Measurements from ENCODE around the gene NANOS3. TPM values are rescaled to one million over a fixed set of nuclear protein-coding genes. Genes with fewer than 3 reads are reported as not detected.
A peak's percentile ranks its signal among the peaks of the same experiment; 100 is the strongest.

NANOS3 gene
- total RNA-seq, 1 donor from 2014 or later, result not detected

DNA sequence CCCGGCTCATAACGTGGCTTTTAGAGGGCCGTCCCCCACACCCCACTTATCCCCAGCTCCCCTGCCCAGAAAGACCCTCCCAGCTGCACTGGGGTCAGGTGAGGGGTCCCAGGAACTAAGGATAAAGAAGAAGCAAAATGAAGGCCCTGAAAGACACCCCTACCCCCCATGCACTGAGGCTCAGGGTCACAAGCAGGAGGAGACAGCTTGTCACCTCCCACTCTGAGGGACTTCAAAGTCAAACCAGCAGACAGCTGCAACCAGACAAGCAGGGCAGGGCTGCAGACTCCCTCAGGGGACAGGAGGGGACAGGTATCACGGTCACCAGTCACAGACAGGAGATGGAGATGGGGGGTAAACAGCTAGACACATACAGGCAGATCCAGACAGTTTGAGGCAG, 6.1 kb upstream of the NANOS3 start:
- no peak overlapping the region for H3K27ac ChIP-seq
- H3K9me3 Mint-ChIP-seq, result no peaks in the 10 kb centered on the region
- TF ChIP-seq CTCF (IDR thresholded peaks at IDR 0.05) (no peak), EZH2phosphoT487 (IDR thresholded peaks at IDR 0.05) (peak; percentile 32)
- H3K4me3 Mint-ChIP-seq, result peak overlapping the region; percentile 2
- no peaks in the 10 kb centered on the region for H3K36me3 ChIP-seq
- peaks cover 2% of the 10 kb centered on the region for H3K36me3 Mint-ChIP-seq
- H3K4me1 Mint-ChIP-seq, result peaks cover 22% of the 10 kb centered on the region
- no peaks in the 10 kb centered on the region for H3K4me1 ChIP-seq
- no peak for DNase-seq (ENCODE audit: low spot score)
- no peaks in the 10 kb centered on the region for H3K9me3 ChIP-seq (ENCODE audit: low read depth)
- peaks cover 23% of the 10 kb centered on the region for H3K27me3 Mint-ChIP-seq (ENCODE audit: insufficient read depth, low read depth)
- peaks cover 20% of the 10 kb centered on the region for H3F3A ChIP-seq (ENCODE audit: low read depth)
- no peak overlapping the region for H3K4me3 ChIP-seq
- no peak overlapping the region for H3K9ac ChIP-seq
- H3K4me2 ChIP-seq, result no peak overlapping the region
- H2AFZ ChIP-seq (replicated peaks), result no peak overlapping the region
- H3K79me2 ChIP-seq (ENCODE audit: low read depth), result no peaks in the 10 kb centered on the region
- H3K27me3 ChIP-seq, result peaks cover 100% of the 10 kb centered on the region
- H3K27ac Mint-ChIP-seq, result no peak overlapping the region
- H4K20me1 ChIP-seq (ENCODE audit: low read depth), result peaks cover 3% of the 10 kb centered on the region

GRCh38 chr19:13872339-13872694, 4.6 kb upstream of the NANOS3 start:
- Histone ChIP-seq H3K4me1 (peaks cover 7% of the 10 kb centered on the region), H3K4me3 (peak overlapping the region; percentile 38), H3K9me3 (ENCODE audit: low read depth) (no peaks in the 10 kb centered on the region), H4K20me1 (ENCODE audit: low read depth) (peaks cover 3% of the 10 kb centered on the region), H3K27me3 (peaks cover 100% of the 10 kb centered on the region), H3F3A (ENCODE audit: low read depth) (peaks cover 20% of the 10 kb centered on the region), H2AFZ (replicated peaks) (no peak overlapping the region), H3K79me2 (ENCODE audit: low read depth) (no peaks in the 10 kb centered on the region), H3K36me3 (no peaks in the 10 kb centered on the region), H3K9ac (no peak overlapping the region), H3K4me2 (peak overlapping the region; percentile 70), H3K27ac (no peak overlapping the region)
- no peak for DNase-seq (ENCODE audit: low spot score)
- Mint-ChIP-seq H3K9me3 (no peaks in the 10 kb centered on the region), H3K27ac (no peak overlapping the region), H3K4me3 (peak overlapping the region; percentile 80), H3K4me1 (peaks cover 15% of the 10 kb centered on the region), H3K27me3 (ENCODE audit: insufficient read depth, low read depth) (peaks cover 13% of the 10 kb centered on the region), H3K36me3 (no peaks in the 10 kb centered on the region)
- TF ChIP-seq CTCF (IDR thresholded peaks at IDR 0.05) (no peak), EZH2phosphoT487 (IDR thresholded peaks at IDR 0.05) (no peak), EZH2 (IDR thresholded peaks at IDR 0.05) (no peak)

GRCh38 chr19:13872695-13873389, 4.1 kb upstream of the NANOS3 start:
- Histone ChIP-seq H3K4me2 (peak overlapping the region; percentile 70), H3K4me1 (peaks cover 7% of the 10 kb centered on the region), H3K9me3 (ENCODE audit: low read depth) (no peaks in the 10 kb centered on the region), H2AFZ (replicated peaks) (peak overlapping the region; percentile 17), H3K4me3 (peak overlapping the region; percentile 38), H3K27ac (no peak overlapping the region), H3K9ac (no peak overlapping the region), H3F3A (ENCODE audit: low read depth) (peaks cover 20% of the 10 kb centered on the region), H3K36me3 (no peaks in the 10 kb centered on the region), H3K27me3 (peaks cover 100% of the 10 kb centered on the region), H3K79me2 (ENCODE audit: low read depth) (no peaks in the 10 kb centered on the region), H4K20me1 (ENCODE audit: low read depth) (peaks cover 3% of the 10 kb centered on the region)
- H3K27ac Mint-ChIP-seq, result no peak overlapping the region
- peak overlapping the region; percentile 80 for H3K4me3 Mint-ChIP-seq
- TF ChIP-seq EZH2phosphoT487 (IDR thresholded peaks at IDR 0.05) (no peak), CTCF (IDR thresholded peaks at IDR 0.05) (peak; percentile 54)
- peaks cover 9% of the 10 kb centered on the region for H3K27me3 Mint-ChIP-seq (ENCODE audit: insufficient read depth, low read depth)
- peaks cover 15% of the 10 kb centered on the region for H3K4me1 Mint-ChIP-seq
- no peaks in the 10 kb centered on the region for H3K36me3 Mint-ChIP-seq
- H3K9me3 Mint-ChIP-seq, result no peaks in the 10 kb centered on the region
- DNase-seq (ENCODE audit: low spot score), result peak; percentile 89

Measured in neural progenitor cell (in vitro differentiated cells).